Activated gamma-delta T cell treated with Interleukin-2 at 50 U/mL for 16 hours (primary cell): ENCODE measurements around the gene SLC17A6.

Experiments
- DNase-seq: peaks from one replicate; pipeline ENCODE4 v3.0.0-alpha.2; 2020

Gene SLC17A6

GRCh38 chr11:22390283-22390655 lies 52.1 kb downstream of the SLC17A6 start:
- no peak for DNase-seq

GRCh38 chr11:22392561-22392960 lies 54.4 kb downstream of the SLC17A6 start:
- no peak for DNase-seq

- no peak for DNase-seq
Observed at GRCh38 chr11:22405377-22405776, 67.2 kb downstream of the SLC17A6 start.

GRCh38 chr11:22407267-22407666 lies 69.1 kb downstream of the SLC17A6 start:
- no peak for DNase-seq

GRCh38 chr11:22407921-22408320 lies 69.7 kb downstream of the SLC17A6 start:
- DNase-seq = no peak

- DNase-seq = no peak
Observed at GRCh38 chr11:22415476-22415875, 77.3 kb downstream of the SLC17A6 start.

GRCh38 chr11:22416462-22416861 lies 78.3 kb downstream of the SLC17A6 start:
- no peak for DNase-seq

GRCh38 chr11:22426915-22427314 lies 88.7 kb downstream of the SLC17A6 start:
- no peak for DNase-seq
